Memory B cell (primary cell): Measurements from ENCODE around the gene CRYGB.
A peak's percentile ranks its signal among the peaks of the same experiment; 100 is the strongest.
"Not testable (repeated sequence)": the region's sequence is repeated elsewhere in the genome, so short reads cannot be mapped to it uniquely, and the experiment has no call there.

Experiments
- ATAC-seq: fragments of 150-1000 bp; cut with Tn5 transposase; 2 replicates; pipeline ENCODE4 v1.10.0; 2021; ENCODE audit warnings: low read depth, mild to moderate bottlenecking, moderate library complexity
- DNase-seq, 2 donors: peaks; one replicate each; pipeline ENCODE4 v3.0.0; 2022; ENCODE audit warnings: low spot score in 2 of 2
- H3K27ac Mint-ChIP-seq: one replicate; pipeline ENCODE4 v1.8.0; 2022; ENCODE audit warnings: mild to moderate bottlenecking, moderate library complexity, mixed read lengths
- H3K27me3 Mint-ChIP-seq: one replicate; pipeline ENCODE4 v1.8.0; 2022; ENCODE audit warnings: mixed read lengths
- H3K36me3 Mint-ChIP-seq: one replicate; pipeline ENCODE4 v1.8.0; 2022; ENCODE audit warnings: mild to moderate bottlenecking, mixed read lengths
- H3K4me1 Mint-ChIP-seq: one replicate; pipeline ENCODE4 v1.8.0; 2022; ENCODE audit warnings: mixed read lengths
- H3K4me3 Mint-ChIP-seq: one replicate; pipeline ENCODE4 v1.8.0; 2022; ENCODE audit warnings: mild to moderate bottlenecking, moderate library complexity, mixed read lengths
- H3K9me3 Mint-ChIP-seq: one replicate; pipeline ENCODE4 v1.8.0; 2022; ENCODE audit warnings: mixed read lengths

Gene CRYGB

GRCh38 chr2:208138334-208138733 lies 7.6 kb downstream of the CRYGB start:
- not testable (repeated sequence) for H3K27ac Mint-ChIP-seq, H3K9me3 Mint-ChIP-seq, H3K4me1 Mint-ChIP-seq, DNase-seq, H3K27me3 Mint-ChIP-seq, ATAC-seq, H3K36me3 Mint-ChIP-seq, H3K4me3 Mint-ChIP-seq

- ATAC-seq = no peak
- Mint-ChIP-seq H3K27me3 (no peaks in the 10 kb centered on the region), H3K36me3 (no peaks in the 10 kb centered on the region), H3K4me1 (no peaks in the 10 kb centered on the region), H3K4me3 (no peak overlapping the region), H3K27ac (no peak overlapping the region), H3K9me3 (peaks cover 2% of the 10 kb centered on the region)
- DNase-seq = no peak
Measured at GRCh38 chr2:208136716-208137094, 9.3 kb downstream of the CRYGB start.

GRCh38 chr2:208135794-208136715 lies 9.9 kb downstream of the CRYGB start:
- no peak overlapping the region for H3K4me3 Mint-ChIP-seq
- no peaks in the 10 kb centered on the region for H3K27me3 Mint-ChIP-seq
- DNase-seq = no peak
- no peaks in the 10 kb centered on the region for H3K4me1 Mint-ChIP-seq
- H3K36me3 Mint-ChIP-seq = no peaks in the 10 kb centered on the region
- no peak for ATAC-seq
- H3K27ac Mint-ChIP-seq = no peak overlapping the region
- peaks cover 2% of the 10 kb centered on the region for H3K9me3 Mint-ChIP-seq

GRCh38 chr2:208134928-208135586 lies 10.9 kb downstream of the CRYGB start:
- no peak for DNase-seq

GRCh38 chr2:208130712-208131110 lies 15.2 kb downstream of the CRYGB start:
- DNase-seq (no peak), ATAC-seq (no peak)
- no peaks in the 10 kb centered on the region for H3K9me3 Mint-ChIP-seq
- no peaks in the 10 kb centered on the region for H3K36me3 Mint-ChIP-seq
- no peak overlapping the region for H3K27ac Mint-ChIP-seq
- H3K4me1 Mint-ChIP-seq = no peaks in the 10 kb centered on the region
- no peak overlapping the region for H3K4me3 Mint-ChIP-seq
- no peaks in the 10 kb centered on the region for H3K27me3 Mint-ChIP-seq

More at GRCh38 chr2:208134928-208135586, 10.9 kb downstream of the CRYGB start:
- no peak overlapping the region for H3K4me3 Mint-ChIP-seq
- no peaks in the 10 kb centered on the region for H3K4me1 Mint-ChIP-seq
- no peaks in the 10 kb centered on the region for H3K36me3 Mint-ChIP-seq
- peaks cover 2% of the 10 kb centered on the region for H3K9me3 Mint-ChIP-seq
- H3K27ac Mint-ChIP-seq = no peak overlapping the region
- no peak for ATAC-seq
- H3K27me3 Mint-ChIP-seq = no peaks in the 10 kb centered on the region

GRCh38 chr2:208129744-208130711 lies 15.9 kb downstream of the CRYGB start, which contains the start of gene CRYGC:
TSS of gene CRYGC (minus strand) at chr2:208129828. CDS start at chr2:208129792, 36 bp downstream.
- H3K27me3 Mint-ChIP-seq = peaks cover 3% of the 10 kb centered on the region

GRCh38 chr2:208128136-208128535 lies 17.8 kb downstream of the CRYGB start:
- Mint-ChIP-seq H3K36me3 (no peaks in the 10 kb centered on the region), H3K27me3 (peaks cover 4% of the 10 kb centered on the region), H3K4me1 (peaks cover 3% of the 10 kb centered on the region), H3K27ac (no peak overlapping the region), H3K4me3 (no peak overlapping the region), H3K9me3 (no peaks in the 10 kb centered on the region)
- DNase-seq (no peak), ATAC-seq (no peak)

More at GRCh38 chr2:208129744-208130711, 15.9 kb downstream of the CRYGB start, which contains the start of gene CRYGC:
- Mint-ChIP-seq H3K9me3 (no peaks in the 10 kb centered on the region), H3K4me1 (no peaks in the 10 kb centered on the region), H3K4me3 (no peak within 1 kb of the TSS), H3K36me3 (no peaks in the 10 kb centered on the region), H3K27ac (no peak within 1 kb of the TSS)
- ATAC-seq (no peak), DNase-seq (no peak)

GRCh38 chr2:208127090-208127489 lies 18.9 kb downstream of the CRYGB start:
- H3K27ac Mint-ChIP-seq = no peak overlapping the region
- peaks cover 3% of the 10 kb centered on the region for H3K4me1 Mint-ChIP-seq
- ATAC-seq (no peak), DNase-seq (no peak)
- H3K9me3 Mint-ChIP-seq = no peaks in the 10 kb centered on the region
- H3K4me3 Mint-ChIP-seq = no peak overlapping the region
- H3K27me3 Mint-ChIP-seq = peaks cover 4% of the 10 kb centered on the region
- H3K36me3 Mint-ChIP-seq = no peaks in the 10 kb centered on the region

GRCh38 chr2:208125251-208125650 lies 20.7 kb downstream of the CRYGB start:
- peaks cover 7% of the 10 kb centered on the region for H3K27me3 Mint-ChIP-seq
- no peak for DNase-seq
- H3K4me1 Mint-ChIP-seq = peaks cover 3% of the 10 kb centered on the region
- no peak overlapping the region for H3K27ac Mint-ChIP-seq
- no peak for ATAC-seq
- no peaks in the 10 kb centered on the region for H3K36me3 Mint-ChIP-seq
- no peaks in the 10 kb centered on the region for H3K9me3 Mint-ChIP-seq
- H3K4me3 Mint-ChIP-seq = no peak overlapping the region

- H3K4me3 Mint-ChIP-seq, H3K9me3 Mint-ChIP-seq, H3K27ac Mint-ChIP-seq, H3K4me1 Mint-ChIP-seq, H3K27me3 Mint-ChIP-seq, H3K36me3 Mint-ChIP-seq, DNase-seq: not testable (repeated sequence)
- peak; percentile 39 for ATAC-seq
Measured at GRCh38 chr2:208124013-208124715, 21.8 kb downstream of the CRYGB start, which contains the start of gene CRYGD. TSS of gene CRYGD (minus strand) at chr2:208124524. CDS start at chr2:208124473, 51 bp downstream.

- Mint-ChIP-seq H3K4me1 (peaks cover 3% of the 10 kb centered on the region), H3K9me3 (no peaks in the 10 kb centered on the region), H3K27ac (no peak overlapping the region), H3K27me3 (peaks cover 9% of the 10 kb centered on the region), H3K4me3 (no peak overlapping the region), H3K36me3 (no peaks in the 10 kb centered on the region)
- no peak for ATAC-seq
- no peak for DNase-seq
Measured at GRCh38 chr2:208122248-208122647, 23.7 kb downstream of the CRYGB start.

- ATAC-seq (no peak), DNase-seq (no peak)
- no peaks in the 10 kb centered on the region for H3K9me3 Mint-ChIP-seq
- peaks cover 6% of the 10 kb centered on the region for H3K27me3 Mint-ChIP-seq
- H3K4me1 Mint-ChIP-seq = peaks cover 2% of the 10 kb centered on the region
- H3K36me3 Mint-ChIP-seq = no peaks in the 10 kb centered on the region
- no peak overlapping the region for H3K27ac Mint-ChIP-seq
- no peak overlapping the region for H3K4me3 Mint-ChIP-seq
Measured at GRCh38 chr2:208118918-208119317, 27.0 kb downstream of the CRYGB start.

GRCh38 chr2:208117390-208117789 lies 28.6 kb downstream of the CRYGB start:
- H3K36me3 Mint-ChIP-seq, H3K9me3 Mint-ChIP-seq, H3K4me1 Mint-ChIP-seq, H3K27ac Mint-ChIP-seq, H3K27me3 Mint-ChIP-seq, ATAC-seq, H3K4me3 Mint-ChIP-seq, DNase-seq: not testable (repeated sequence)
